Left lobe of liver (tissue), 2 donors: ENCODE results near the gene NKX2-2. TPM values are rescaled to one million over a fixed set of nuclear protein-coding genes. Genes with fewer than 3 reads are reported as not detected.

Experiments
- ATAC-seq: fragments of 200-7000 bp; cut with Tn5 transposase; one replicate; pipeline ENCODE4 v1.9.1; 2020; ENCODE audit warnings: mild to moderate bottlenecking, moderate library complexity
- DNase-seq: peaks from one replicate; pipeline ENCODE4 v3.0.0-alpha.2; 2020; ENCODE audit warnings: low spot score
- total RNA-seq: library from RNA; stranded (reverse); gene quantifications from one replicate; pipeline ENCODE4 v1.2.1, GENCODE V29; 2021
- donor health status: DM: no; HTN: no; CAD: no; lungs with moderate emphysema.
- donor health status: DM: no; HTN: yes; CAD: no.

Gene NKX2-2
- total RNA-seq, result not detected

DNA sequence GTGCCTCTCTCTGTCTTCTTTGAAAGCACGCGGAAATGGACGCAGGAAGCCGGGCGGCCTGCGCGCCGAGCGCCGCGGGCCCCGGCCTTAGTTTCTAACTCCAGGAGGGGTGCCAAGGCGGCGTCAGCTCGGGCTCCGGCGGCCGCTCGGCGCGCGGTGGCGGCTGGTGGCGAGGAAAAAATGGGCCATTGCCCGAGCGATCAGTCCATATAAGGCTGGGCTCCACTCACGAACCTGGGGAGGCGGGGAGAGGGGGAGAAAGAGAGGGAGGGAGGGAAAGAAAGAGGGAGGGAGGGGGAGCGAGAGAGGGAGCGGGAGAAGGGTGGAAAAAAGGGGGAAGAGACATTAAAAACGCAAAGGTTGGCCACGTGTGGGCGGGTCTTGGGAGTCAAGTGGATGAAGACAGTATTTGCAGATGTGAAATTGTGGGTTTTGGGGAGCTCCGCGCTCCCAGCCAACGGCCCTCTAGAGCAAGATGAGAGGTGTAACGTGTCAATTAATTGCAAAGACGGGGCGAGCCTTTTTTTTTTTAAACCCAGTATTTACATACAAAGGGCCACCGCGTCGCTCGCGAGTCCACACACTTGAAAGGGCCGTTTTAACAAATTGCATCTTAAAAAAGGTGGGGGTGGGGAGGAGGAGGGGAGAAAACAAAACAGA is at the start of gene NKX2-2:
Gene NKX2-2 (minus strand): TSS at position 184 of the 660 bp plus-strand sequence. CDS start 395 bp downstream, outside the sequence.
- no peak for DNase-seq
- ATAC-seq, result peak; percentile 21

DNA sequence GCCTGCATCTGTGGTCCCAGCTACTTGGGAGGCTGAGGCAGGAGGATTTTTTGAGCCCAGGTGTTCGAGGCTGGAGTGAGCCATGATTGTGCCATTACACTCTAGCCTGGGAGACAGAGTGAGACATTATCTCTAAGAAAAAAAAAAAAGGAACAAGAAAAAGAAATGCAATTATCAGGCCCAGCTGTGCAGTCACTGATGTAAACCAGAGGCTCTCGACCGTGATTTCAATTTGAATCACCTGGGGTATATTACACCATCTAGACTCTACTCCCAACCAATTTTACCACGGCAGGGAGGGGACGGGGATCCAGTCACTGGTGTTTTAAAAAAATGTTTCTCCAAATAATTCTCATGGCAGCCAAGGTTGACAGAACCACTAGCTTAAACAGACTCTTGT is 48.8 kb upstream of the NKX2-2 start:
- ATAC-seq (no peak), DNase-seq (no peak)

DNA sequence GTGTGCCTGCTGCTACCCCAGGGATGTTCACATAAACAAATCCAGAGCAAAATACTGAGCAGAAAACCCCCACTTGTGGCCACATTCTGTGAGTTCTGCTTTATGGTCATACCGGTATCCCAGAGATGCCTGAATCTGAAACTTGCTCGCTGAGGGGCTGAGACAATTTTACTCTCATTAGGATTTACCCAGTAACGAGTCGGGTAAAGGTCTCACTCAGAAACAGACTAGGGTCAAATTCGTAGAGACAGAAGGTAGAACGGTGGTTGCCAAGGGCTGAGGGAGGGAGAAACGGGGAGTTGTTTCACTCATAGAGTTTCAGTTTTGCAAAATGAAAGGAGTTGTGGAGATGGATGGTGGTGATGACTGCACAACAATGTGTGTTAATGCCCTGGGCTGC is 45.4 kb upstream of the NKX2-2 start:
- ATAC-seq (no peak), DNase-seq (no peak)

DNA sequence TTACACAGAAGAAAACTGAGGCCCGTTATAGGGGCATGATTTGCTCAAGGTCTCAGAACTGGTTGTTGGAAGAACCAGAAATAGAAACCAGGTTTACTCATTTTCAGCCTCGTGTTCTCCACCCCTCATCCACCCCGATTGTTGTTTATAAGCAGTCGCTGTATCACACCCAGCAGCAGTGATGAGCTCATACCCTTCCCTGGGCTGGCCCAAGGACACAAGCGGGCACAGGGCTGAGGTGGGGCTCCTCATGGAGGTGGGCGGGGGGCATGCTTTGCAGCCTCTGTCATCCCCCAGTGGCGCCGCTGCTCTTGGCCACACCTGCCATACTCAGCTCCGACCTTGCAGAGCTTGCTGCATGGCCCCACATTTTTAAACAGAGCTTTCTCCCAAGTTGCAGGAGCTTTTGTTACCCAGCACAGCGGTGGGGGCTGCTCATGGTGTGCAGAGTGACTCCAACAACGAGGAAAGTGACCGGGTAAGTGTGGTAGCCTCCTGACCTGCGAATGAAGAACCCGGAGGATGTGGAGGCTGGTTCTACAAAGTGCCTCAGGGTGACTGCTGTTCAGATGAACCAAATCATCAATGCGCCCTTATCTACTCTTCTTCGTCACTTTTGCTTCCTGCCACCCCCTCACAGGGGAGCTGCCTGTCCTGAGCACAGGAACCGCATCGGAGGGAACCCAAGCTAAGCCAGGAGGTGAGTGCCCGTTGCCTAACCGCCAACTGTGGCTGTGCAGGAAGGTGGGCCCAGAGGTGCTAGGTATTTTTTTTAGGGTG is 43.6 kb upstream of the NKX2-2 start:
- no peak for ATAC-seq
- no peak for DNase-seq

DNA sequence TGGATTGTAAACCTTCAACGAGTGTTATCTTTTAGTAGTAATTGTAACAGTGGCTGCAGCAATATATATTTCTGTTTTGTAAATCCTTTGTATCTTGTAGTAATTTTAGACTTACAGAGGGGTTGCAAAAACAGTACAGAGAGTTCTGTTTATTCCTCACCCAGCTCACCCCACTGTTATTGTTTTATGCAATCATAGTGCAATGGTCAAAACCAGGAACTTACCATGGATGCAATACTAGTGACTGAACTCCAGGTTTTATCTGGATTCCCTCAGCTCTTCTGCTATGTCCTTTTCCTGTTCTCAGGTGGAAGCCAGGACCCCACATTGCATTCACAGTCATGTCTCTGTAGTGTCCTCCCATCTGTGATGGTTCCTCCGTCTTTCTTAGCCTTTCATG is 42.5 kb upstream of the NKX2-2 start:
- DNase-seq (no peak), ATAC-seq (peak; percentile 87)

DNA sequence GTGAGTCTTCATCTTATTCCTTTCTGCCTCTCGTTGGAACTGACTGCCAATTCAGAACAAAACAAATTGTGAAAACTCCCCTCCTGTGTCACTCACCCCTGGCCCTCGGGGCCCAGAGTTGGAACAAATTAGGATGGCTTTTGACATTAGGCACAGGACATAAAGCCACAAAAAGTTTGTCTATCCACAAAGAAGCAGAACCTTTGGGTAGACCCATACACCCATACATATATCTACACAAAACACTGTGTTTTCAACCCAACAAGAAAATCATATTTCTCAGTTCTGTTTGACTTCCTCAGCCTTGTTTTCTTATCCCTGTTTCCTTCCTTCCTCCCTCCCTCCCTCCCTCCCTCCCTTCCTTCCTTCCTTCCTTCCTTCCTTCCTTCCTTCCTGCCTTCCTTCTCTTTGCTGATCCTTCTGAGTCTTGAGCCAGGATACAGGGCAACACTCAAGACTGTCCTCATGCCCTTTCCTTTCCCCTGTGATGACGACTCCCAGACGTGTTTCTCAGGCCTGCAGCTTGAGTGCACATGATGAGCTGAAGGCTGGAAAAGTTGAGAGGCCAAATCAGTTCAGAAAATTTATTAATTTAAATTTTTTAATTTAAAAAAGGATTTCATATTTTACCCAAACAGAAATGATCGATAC is 41.7 kb upstream of the NKX2-2 start:
- no peak for ATAC-seq

DNA sequence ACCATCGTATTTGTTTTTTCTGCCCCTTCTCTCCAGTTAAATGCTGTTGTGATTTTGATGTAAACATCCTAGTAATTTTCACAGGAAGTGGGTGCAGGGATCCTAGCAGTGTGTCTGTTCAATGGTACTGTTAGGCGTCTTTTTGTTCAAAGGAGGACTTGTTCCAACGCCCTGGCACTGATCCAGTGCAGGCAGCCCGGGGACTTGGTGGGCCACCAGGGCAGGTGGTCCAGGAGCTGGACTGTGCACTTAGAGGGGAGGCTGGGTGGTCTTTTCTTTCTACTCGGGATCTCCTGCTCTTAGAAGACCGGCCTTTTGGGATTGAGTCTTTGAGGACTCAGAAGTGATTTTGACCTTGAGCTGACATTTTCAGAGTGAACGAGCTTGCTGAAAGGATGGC is 41.1 kb upstream of the NKX2-2 start:
- ATAC-seq, result no peak
- DNase-seq, result no peak

More for the DNA sequence above, 41.7 kb upstream of the NKX2-2 start:
- DNase-seq, result no peak

DNA sequence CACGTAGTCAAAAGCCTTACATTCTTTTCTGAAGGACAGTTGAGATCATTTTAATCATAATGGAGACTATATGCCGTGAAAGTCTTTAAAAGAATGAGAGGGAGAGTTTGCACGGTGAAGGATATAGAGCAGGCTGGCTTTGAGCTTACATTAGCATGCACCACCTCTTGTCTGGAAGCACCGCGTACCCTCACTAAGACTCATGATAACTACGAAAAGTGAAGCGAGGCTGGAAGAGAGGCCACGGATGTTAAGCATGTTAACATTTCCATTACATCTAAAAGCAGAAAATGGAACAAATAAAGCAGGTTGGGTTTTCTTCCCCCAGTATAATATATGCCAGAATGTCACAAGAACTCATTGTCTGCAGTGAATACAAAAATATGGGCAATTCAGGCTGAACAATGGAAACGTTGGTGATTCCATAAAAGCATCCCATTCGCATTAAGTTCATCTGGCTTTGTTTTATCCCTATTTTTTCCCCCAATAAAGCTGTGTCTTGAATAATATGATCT is 40.6 kb upstream of the NKX2-2 start:
- DNase-seq, result no peak
- ATAC-seq, result no peak

DNA sequence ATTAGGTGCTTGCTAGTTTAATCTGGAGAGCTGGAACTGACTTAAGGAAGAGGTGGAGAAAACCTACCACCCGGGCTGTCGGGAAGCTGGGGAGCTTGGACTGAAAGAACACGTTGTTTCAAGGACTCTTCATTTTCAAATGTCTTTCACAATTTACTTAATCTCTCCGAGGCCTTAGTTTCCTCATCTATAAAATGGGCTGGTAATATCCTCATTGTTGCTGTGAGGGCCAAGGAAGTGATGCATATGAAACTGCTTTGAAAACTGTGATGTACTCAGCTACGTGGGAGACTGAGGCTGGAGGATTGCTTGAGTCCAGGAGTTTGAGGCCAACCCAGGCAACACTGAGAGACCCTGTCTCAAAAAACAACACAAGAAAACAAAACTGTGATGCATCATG is 36.7 kb upstream of the NKX2-2 start:
- ATAC-seq, result no peak
- no peak for DNase-seq

DNA sequence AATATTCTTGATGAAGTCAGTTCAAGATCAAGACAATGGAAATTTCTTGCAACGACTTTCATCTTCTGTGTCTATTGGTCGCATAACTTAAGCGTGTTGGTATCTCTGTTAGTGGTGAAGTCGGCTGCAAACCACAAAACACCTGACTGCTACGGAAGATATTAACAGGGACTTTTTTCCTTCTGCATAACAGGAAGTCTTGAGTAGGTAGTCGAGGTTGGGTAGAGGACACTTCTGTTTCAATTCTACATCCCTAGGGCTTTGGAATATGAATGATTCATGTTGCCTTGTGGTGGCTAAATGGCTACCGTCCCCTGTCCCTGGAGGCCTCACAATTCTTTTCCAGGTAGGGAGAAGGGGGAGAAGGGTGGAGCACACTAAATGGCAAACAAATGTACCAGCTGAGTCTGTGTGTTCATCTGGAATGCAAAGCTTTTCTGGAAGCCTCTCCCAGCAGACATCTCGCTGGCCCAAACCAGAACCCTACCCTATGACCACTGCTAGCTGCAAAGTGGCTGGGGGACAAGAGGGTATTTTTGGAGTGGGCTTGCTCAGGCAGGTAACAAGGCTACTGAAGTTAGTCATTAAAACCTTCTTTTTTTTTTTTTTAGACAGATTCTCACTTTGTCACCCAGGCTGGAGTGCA is 34.6 kb upstream of the NKX2-2 start:
- ATAC-seq, result no peak

DNA sequence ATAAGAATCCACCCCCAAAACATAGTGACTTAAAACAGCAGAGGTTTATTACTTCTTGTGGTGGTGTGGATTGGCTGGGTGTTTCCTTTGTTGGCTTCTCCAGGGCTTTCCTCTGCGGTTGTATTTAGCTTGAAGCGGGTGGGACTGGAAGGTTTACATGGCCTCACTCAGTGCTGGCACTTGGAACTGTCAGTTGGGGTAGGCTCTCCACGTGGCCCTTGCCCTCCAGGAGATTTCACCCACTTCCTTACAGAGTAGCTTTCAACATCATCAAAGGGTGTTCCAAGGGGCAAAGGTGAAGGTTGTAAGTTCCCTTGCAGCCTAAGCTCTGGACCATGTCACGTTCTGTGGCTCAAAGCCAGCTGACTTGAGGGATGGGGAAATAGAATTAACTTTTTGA is 32.5 kb upstream of the NKX2-2 start:
- DNase-seq (no peak), ATAC-seq (peak; percentile 50)

More for the DNA sequence above, 34.6 kb upstream of the NKX2-2 start:
- no peak for DNase-seq

DNA sequence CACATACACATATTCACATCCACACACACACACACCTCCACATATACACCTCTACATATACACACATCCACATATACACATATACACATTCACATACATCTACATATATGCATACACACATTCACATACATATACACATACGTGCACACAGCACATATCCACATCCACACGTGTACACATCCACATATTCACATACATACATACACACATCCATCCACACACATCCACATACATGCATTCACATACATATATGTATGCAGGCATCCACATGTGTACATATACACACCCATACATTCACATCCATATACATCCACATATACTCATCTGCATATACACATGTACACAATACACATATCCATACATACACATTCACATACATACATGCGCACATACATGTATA is 25.6 kb upstream of the NKX2-2 start:
- no peak for ATAC-seq

DNA sequence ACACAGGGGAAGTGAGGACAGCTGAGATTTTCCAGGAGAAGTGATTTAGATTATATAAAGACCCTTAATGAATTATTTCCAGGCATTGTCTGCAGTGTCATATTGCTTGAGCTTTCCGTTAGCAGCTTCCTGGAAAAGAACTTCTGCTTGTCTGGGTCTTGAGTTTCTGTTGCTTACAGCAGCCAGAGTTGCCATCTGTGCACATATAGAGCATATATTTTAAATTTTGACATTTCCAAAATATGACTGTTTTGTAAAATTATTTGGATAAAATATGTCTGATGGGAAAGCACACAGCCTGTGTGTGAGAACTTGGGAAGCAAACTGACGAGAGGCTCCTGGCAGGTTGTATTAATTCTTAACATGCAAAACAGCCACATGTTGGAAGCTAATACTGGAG is 21.0 kb upstream of the NKX2-2 start:
- ATAC-seq (no peak), DNase-seq (no peak)

More for the DNA sequence above, 25.6 kb upstream of the NKX2-2 start:
- DNase-seq, result no peak

DNA sequence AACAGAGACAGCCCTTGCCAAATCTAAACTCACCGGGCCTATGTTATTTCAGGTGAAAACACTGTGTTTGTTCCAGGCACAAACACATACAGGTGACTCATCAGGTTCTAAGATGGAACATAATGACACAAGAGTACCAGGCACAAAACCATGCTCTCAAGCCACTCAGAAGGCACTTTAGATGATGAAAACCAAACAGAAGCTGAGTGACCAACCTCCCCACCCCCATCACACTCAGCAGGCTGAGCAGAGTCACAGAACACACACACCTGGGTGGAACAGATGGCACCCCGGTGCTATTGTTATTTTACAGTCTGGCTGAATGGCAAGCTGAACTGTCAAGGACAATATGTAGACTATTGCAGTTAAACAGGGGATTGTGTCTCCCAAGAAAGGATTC is 20.6 kb upstream of the NKX2-2 start:
- ATAC-seq (peak; percentile 56), DNase-seq (no peak)

DNA sequence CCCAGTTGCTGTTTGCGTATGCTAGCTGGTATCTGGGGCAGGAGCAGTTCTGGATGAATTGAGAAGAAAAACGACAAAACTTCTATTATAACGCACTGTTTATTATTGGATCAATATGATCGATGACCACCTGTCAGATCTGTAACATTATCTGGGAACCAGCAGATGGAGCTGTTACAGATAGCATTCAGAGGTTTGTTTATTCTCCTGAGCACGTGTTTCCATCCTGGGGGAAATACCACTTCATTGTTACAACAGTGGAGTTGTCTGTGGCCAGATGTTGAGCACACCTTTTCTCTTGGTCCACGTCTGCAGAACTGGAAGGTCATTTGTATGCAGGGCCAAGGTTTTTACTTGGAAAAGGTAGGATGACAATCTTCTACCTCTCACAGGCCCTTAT is 16.0 kb upstream of the NKX2-2 start:
- ATAC-seq, result peak; percentile 94
- DNase-seq, result no peak

DNA sequence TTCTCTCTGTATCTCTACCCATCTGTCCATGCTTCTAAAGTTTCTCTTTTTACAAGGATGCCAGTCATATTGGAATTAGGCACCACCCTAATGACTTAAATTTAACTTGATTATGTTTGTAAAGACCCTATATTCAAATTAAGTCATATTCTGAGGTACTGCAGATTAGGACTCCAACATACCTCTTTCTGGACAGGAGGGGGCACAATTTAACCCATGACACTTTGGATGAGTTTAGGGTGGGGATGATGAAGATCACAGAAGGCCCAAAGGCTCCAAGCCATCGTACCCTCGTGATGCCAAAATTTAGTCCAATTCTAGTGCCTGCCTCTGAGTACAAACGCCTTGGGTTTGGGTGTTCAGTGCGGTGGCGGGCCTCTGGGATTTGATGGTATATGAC is 15.0 kb upstream of the NKX2-2 start:
- ATAC-seq, result no peak

DNA sequence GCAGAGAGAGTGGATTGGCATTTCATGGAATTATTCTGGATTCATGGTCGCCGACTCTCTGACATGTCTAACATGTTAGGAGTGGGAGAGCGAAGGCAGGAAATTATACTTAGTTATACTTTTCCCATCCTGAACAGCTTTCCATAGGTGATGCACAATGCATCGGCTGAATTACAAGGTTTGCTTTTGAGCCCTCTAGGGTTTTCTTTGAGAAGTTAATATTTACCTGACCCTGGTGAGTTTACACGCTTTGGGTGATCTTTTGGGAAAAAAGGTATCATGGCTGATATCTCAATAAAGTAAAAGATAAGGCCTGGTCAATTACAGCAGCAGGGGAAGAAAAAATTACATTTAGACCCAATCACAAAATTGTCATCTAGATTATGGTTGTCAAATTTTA is 14.0 kb upstream of the NKX2-2 start:
- no peak for DNase-seq
- no peak for ATAC-seq

More for the DNA sequence above, 15.0 kb upstream of the NKX2-2 start:
- DNase-seq, result no peak

DNA sequence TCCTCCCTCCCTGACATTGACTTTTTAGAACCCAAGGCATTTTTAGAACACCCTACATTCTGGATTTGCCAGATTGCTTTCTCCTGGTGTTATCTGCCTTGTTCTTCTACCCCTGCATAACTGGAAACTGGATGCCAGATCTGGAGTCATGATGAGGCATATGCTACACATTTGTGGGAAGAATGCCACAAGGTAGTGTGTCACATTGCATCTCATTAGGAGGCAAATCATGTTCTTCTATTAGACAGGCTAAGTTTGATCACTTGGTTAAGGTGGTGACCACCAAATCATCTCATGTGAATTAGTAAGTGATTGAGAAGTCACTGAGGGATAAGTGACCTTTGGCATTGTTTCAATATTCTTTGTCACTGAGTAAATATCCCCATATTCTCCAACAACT is 12.9 kb upstream of the NKX2-2 start:
- DNase-seq (no peak), ATAC-seq (no peak)

DNA sequence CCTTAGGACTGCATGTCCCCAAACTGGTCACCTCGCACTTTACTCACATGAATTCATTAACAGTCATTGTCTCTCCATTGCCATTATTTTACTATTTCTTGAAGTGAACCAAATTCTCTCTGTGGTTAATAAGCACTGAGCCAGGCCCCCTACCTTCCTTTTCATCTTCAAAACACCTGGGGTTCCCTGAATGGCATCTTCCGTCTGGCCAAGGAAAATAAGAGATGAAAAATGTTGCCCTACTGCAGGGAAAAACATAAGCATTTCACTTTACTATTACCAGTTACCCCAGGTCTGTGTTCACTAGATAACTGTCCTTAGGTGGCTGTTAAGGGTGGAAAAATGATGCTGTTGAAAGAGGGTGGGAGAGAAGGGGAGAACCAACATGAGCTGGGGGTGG is 10.0 kb upstream of the NKX2-2 start:
- no peak for ATAC-seq
- DNase-seq, result no peak

DNA sequence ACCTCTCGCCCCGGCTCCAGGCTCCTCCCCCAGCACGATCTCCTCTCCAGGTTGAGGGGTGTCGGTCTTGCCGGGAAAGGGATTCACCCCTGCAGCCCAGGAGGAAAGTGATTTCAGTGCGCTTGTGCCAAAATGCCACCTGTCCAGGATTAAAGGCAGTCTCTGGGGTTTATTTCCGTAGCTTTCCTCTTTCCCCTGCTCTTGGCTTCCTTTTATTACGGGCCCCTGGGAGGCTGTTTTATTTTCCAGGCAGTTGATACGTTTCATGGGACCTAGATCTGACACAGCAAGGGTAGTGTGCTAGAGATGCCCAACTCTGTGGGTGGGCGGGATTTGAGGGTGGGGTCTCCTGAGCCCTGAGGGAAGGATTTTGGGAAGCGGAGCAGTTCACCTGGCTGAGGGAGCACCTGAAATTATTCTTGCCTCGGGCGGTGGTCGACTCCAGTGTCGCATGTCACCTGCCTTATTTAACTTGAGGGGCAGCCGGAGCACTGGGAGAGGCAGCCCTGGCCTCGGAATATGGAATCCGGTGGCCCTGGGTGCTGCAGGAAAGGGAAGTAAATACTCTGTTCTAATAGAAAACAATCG is 9.5 kb upstream of the NKX2-2 start:
- DNase-seq (no peak), ATAC-seq (no peak)
